Body of pancreas (tissue), 4 donors: ENCODE results near the gene CISD1.

Source experiments
- POLR2A ChIP-seq, 3 donors: fragments of 450-650 bp; IDR thresholded peaks; one replicate each; pipeline ENCODE4 v1.6.1; 2016; ENCODE audit warnings: antibody characterized with exemption in 3 of 3, mild to moderate bottlenecking in 2 of 3
- TF ChIP-seq, protein P1 (sequence below), 7 experiments: fragments of 450-650 bp in 4 of 7; fragments of 200-600 bp in 3 of 7; sonication (generic) in 3 of 7; IDR thresholded peaks; one replicate each; pipeline ENCODE4 v1.5.1; 2016 to 2019; ENCODE audit warnings: antibody characterized with exemption in 7 of 7

DNA sequence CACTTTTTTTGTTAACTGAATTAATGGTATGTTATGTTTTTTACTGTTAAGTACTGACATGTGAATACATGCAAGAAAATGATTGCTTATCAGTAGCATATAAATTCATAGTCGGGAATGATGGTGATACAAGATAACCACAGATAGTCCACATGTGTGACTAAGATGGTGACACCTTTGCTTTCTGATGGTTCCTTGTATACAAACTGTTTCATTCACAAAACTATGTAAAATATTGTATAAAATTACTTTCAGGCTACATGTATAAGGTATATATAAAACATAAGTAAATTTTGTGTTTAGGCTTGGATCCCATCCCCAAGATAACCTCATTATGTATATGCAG is 10.0 kb downstream of the CISD1 start:
- TF ChIP-seq, protein P1, sequence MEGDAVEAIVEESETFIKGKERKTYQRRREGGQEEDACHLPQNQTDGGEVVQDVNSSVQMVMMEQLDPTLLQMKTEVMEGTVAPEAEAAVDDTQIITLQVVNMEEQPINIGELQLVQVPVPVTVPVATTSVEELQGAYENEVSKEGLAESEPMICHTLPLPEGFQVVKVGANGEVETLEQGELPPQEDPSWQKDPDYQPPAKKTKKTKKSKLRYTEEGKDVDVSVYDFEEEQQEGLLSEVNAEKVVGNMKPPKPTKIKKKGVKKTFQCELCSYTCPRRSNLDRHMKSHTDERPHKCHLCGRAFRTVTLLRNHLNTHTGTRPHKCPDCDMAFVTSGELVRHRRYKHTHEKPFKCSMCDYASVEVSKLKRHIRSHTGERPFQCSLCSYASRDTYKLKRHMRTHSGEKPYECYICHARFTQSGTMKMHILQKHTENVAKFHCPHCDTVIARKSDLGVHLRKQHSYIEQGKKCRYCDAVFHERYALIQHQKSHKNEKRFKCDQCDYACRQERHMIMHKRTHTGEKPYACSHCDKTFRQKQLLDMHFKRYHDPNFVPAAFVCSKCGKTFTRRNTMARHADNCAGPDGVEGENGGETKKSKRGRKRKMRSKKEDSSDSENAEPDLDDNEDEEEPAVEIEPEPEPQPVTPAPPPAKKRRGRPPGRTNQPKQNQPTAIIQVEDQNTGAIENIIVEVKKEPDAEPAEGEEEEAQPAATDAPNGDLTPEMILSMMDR (IDR thresholded peaks at IDR 0.05) = no peak
- no peak for TF ChIP-seq POLR2A (IDR thresholded peaks at IDR 0.05)
